Liver (tissue), 9 donors: ENCODE data around the gene PPP3CA. TPM values are rescaled to one million over a fixed set of nuclear protein-coding genes. Genes with fewer than 3 reads are reported as not detected.

Source experiments
- DNase-seq: peaks from one replicate; pipeline ENCODE4 v3.0.0-alpha.2; 2017; ENCODE audit warnings: low spot score
- H3K27ac ChIP-seq, 2 donors: one replicate each; pipeline ENCODE4 v1.7.0; 2013; ENCODE audit warnings: inconsistent platforms in 2 of 2, low read length in 2 of 2, control low read depth in 1 of 2, low read depth in 1 of 2, mild to moderate bottlenecking in 1 of 2
- H3K27me3 ChIP-seq, 4 donors: one replicate each; pipeline versions ENCODE4 v1.6.1 to v1.7.0; 2013; ENCODE audit warnings: low read length in 3 of 4, inconsistent platforms in 1 of 4, mild to moderate bottlenecking in 1 of 4, moderate library complexity in 1 of 4; ENCODE audit not compliant: control insufficient read depth in 4 of 4, insufficient read depth in 4 of 4
- H3K36me3 ChIP-seq, 4 donors: one replicate each; pipeline versions ENCODE4 v1.6.1 to v1.7.0; 2013; ENCODE audit warnings: low read length in 3 of 4, mild to moderate bottlenecking in 3 of 4, low read depth in 1 of 4, moderate library complexity in 1 of 4; ENCODE audit not compliant: control insufficient read depth in 4 of 4, insufficient read depth in 3 of 4
- H3K4me1 ChIP-seq, 4 donors: one replicate each; pipeline versions ENCODE4 v1.6.1 to v1.7.0; 2013; ENCODE audit warnings: low read length in 3 of 4, mild to moderate bottlenecking in 3 of 4, moderate library complexity in 1 of 4; ENCODE audit not compliant: control insufficient read depth in 4 of 4, insufficient read depth in 4 of 4
- H3K4me3 ChIP-seq, 3 donors: one replicate each; pipeline versions ENCODE4 v1.6.1 to v1.7.0; 2013; ENCODE audit warnings: low read length in 3 of 3, control low read depth in 1 of 3, low read depth in 1 of 3, mild to moderate bottlenecking in 1 of 3
- H3K9ac ChIP-seq, 2 donors: one replicate each; pipeline ENCODE4 v1.7.0; 2013; ENCODE audit warnings: low read length in 2 of 2, mild to moderate bottlenecking in 2 of 2, moderate library complexity in 2 of 2, control low read depth in 1 of 2, low read depth in 1 of 2
- H3K9me3 ChIP-seq, 4 donors: one replicate each; pipeline versions ENCODE4 v1.6.1 to v1.7.0; 2013; ENCODE audit warnings: low read length in 3 of 4; ENCODE audit not compliant: control insufficient read depth in 4 of 4
- ATF3 ChIP-seq: IDR thresholded peaks from 2 replicates; pipeline ENCODE4 v1.6.1; 2016; ENCODE audit warnings: antibody characterized with exemption
- CTCF ChIP-seq: fragments of 150-350 bp; IDR thresholded peaks from 2 replicates; pipeline ENCODE4 v1.5.1; 2017; ENCODE audit warnings: improper control_type of control experiment, low read depth, low read length; ENCODE audit not compliant: missing input control
- EGR1 ChIP-seq, 2 donors: IDR thresholded peaks; 2 replicates each; pipeline ENCODE4 v1.6.1; 2016 to 2018; ENCODE audit warnings: antibody characterized with exemption in 2 of 2, low read depth in 2 of 2
- FOXA1 ChIP-seq: IDR thresholded peaks from 2 replicates; pipeline ENCODE4 v1.6.1; 2016; ENCODE audit warnings: antibody characterized with exemption
- FOXA2 ChIP-seq: IDR thresholded peaks from 2 replicates; pipeline ENCODE4 v1.6.1; 2016; ENCODE audit warnings: antibody characterized with exemption
- GABPA ChIP-seq, 2 donors: IDR thresholded peaks in 1 of 2; conservative IDR thresholded peaks in 1 of 2; 2 replicates each; pipeline ENCODE4 v1.6.1; 2016; ENCODE audit warnings: antibody characterized with exemption in 2 of 2, mild to moderate bottlenecking in 1 of 2, moderate library complexity in 1 of 2
- HNF4A ChIP-seq, 2 donors: conservative IDR thresholded peaks; 2 replicates each; pipeline ENCODE4 v1.6.1; 2016; ENCODE audit warnings: antibody characterized with exemption in 2 of 2, mild to moderate bottlenecking in 2 of 2
- JUND ChIP-seq, 2 donors: IDR thresholded peaks; 2 replicates each; pipeline ENCODE4 v1.6.1; 2016; ENCODE audit warnings: antibody characterized with exemption in 2 of 2
- MAX ChIP-seq: IDR thresholded peaks from 2 replicates; pipeline ENCODE4 v1.6.1; 2016; ENCODE audit warnings: antibody characterized with exemption
- NR2F2 ChIP-seq: IDR thresholded peaks from 2 replicates; pipeline ENCODE4 v1.6.1; 2016; ENCODE audit warnings: antibody characterized with exemption
- RAD21 ChIP-seq, 2 donors: IDR thresholded peaks; 2 replicates each; pipeline ENCODE4 v1.6.1; 2016; ENCODE audit warnings: antibody characterized with exemption in 2 of 2, mild to moderate bottlenecking in 2 of 2
- RXRA ChIP-seq, 2 donors: IDR thresholded peaks; 2 replicates each; pipeline ENCODE4 v1.6.1; 2017 to 2018; ENCODE audit warnings: antibody characterized with exemption in 2 of 2, mild to moderate bottlenecking in 1 of 2
- TAF1 ChIP-seq: conservative IDR thresholded peaks from 2 replicates; pipeline ENCODE4 v1.6.1; 2016; ENCODE audit warnings: antibody characterized with exemption, mild to moderate bottlenecking
- YY1 ChIP-seq: IDR thresholded peaks from 2 replicates; pipeline ENCODE4 v1.6.1; 2016; ENCODE audit warnings: antibody characterized with exemption, mild to moderate bottlenecking
- WGBS: extraction: QIAGEN DNeasy Blood & Tissue Kit; methylation state at CpG from one replicate; pipeline ENCODE4 v1.1.7; 2013; 5-methylcytosine and 5-hydroxymethylcytosine counted together
- polyA plus RNA-seq, 2 donors: library from polyadenylated mRNA; stranded (reverse) in 1 of 2; unstranded in 1 of 2; fragments of 200-250 nt in 1 of 2; fragments of >200 nt in 1 of 2; fragmentation: Nextera tagmentation in 1 of 2; extraction: Ambion mirVana in 1 of 2; gene quantifications; one replicate each; pipeline versions ENCODE4 v1.2.1 to v1.2.3, GENCODE V29; 2013 to 2015
- total RNA-seq, 2 donors: library from RNA; depleted of rRNA; stranded (reverse); fragments of >200 nt; gene quantifications; one replicate each; pipeline ENCODE4 v1.2.3, GENCODE V29; 2014
- TF ChIP-seq, protein P1 (sequence below): IDR thresholded peaks from 2 replicates; pipeline ENCODE4 v1.6.1; 2016; ENCODE audit warnings: antibody characterized with exemption, mild to moderate bottlenecking
- donor health status: healthy.
- donor health status: healthy.
- donor health status: healthy.
- donor health status: healthy.
- donor health status: healthy.

Gene PPP3CA
- total and polyA plus RNA-seq, 4 donors, result 3.6 to 18.2 (median 14.2) TPM

DNA sequence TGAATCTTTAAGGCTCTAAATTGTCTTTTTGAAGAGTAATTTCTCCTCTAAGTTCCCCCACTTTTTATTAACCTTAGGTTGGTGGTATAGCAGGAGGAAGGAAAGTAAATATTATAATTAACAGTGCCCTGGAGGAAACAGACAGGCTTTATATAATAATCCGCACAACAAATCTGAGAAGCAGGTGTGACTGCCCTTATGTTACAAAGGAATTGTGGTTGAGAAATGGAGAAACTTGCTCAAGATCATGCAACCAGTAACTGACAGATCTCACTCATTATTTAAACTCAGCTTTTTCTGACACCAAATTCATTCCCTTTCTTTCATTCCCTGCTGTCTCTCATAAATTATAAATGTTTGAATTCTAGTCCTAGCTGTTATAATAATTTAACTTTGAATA lies 282.0 kb downstream of the PPP3CA start (continued):
- TF ChIP-seq, protein P1, sequence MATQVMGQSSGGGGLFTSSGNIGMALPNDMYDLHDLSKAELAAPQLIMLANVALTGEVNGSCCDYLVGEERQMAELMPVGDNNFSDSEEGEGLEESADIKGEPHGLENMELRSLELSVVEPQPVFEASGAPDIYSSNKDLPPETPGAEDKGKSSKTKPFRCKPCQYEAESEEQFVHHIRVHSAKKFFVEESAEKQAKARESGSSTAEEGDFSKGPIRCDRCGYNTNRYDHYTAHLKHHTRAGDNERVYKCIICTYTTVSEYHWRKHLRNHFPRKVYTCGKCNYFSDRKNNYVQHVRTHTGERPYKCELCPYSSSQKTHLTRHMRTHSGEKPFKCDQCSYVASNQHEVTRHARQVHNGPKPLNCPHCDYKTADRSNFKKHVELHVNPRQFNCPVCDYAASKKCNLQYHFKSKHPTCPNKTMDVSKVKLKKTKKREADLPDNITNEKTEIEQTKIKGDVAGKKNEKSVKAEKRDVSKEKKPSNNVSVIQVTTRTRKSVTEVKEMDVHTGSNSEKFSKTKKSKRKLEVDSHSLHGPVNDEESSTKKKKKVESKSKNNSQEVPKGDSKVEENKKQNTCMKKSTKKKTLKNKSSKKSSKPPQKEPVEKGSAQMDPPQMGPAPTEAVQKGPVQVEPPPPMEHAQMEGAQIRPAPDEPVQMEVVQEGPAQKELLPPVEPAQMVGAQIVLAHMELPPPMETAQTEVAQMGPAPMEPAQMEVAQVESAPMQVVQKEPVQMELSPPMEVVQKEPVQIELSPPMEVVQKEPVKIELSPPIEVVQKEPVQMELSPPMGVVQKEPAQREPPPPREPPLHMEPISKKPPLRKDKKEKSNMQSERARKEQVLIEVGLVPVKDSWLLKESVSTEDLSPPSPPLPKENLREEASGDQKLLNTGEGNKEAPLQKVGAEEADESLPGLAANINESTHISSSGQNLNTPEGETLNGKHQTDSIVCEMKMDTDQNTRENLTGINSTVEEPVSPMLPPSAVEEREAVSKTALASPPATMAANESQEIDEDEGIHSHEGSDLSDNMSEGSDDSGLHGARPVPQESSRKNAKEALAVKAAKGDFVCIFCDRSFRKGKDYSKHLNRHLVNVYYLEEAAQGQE, result no peak
- no peak for TF ChIP-seq MAX
- no peak for TF ChIP-seq CTCF
- TF ChIP-seq FOXA1, result no peak
- no peak for TF ChIP-seq FOXA2
- no peak for TF ChIP-seq YY1
- no peak for TF ChIP-seq RAD21 (IDR thresholded peaks at IDR 0.05)

GRCh38 chr4:101064541-101065180 lies 282.7 kb downstream of the PPP3CA start:
- Histone ChIP-seq H3K9ac (no peak overlapping the region), H3K4me3 (no peak overlapping the region), H3K4me1 (peaks cover 0 to 8% (median 0%) of the 10 kb centered on the region in 4 donors), H3K27me3 (no peaks in the 10 kb centered on the region), H3K9me3 (no peaks in the 10 kb centered on the region), H3K36me3 (no peaks in the 10 kb centered on the region), H3K27ac (no peak overlapping the region)
- TF ChIP-seq HNF4A (conservative IDR thresholded peaks at IDR 0.05) (no peak), TAF1 (no peak), GABPA (IDR thresholded peaks at IDR 0.05 in 1 of 2, conservative IDR thresholded peaks at IDR 0.05 in 1 of 2) (no peak), EGR1 (IDR thresholded peaks at IDR 0.05; ENCODE audit: low read depth in 2 of 2) (no peak), MAX (no peak), ATF3 (no peak), YY1 (no peak), FOXA1 (no peak), JUND (IDR thresholded peaks at IDR 0.05) (no peak), NR2F2 (no peak), RAD21 (IDR thresholded peaks at IDR 0.05) (no peak), RXRA (IDR thresholded peaks at IDR 0.05) (no peak), FOXA2 (no peak)
- TF ChIP-seq, protein P1, result no peak
- DNase-seq, result no peak
- 97% methylated on average over 1 of the region's 1 CpG for WGBS
